ENCODE results near the gene ALG8. TPM values are rescaled to one million over a fixed set of nuclear protein-coding genes. Genes with fewer than 3 reads are reported as not detected.
A peak's percentile ranks its signal among the peaks of the same experiment; 100 is the strongest.

The ALG8 gene
- total and polyA plus RNA-seq, 2 experiments from 2014 or later: 38.4 to 74.1 TPM

- Histone ChIP-seq H3K27me3 (no peaks in the 10 kb centered on the region), H3K9me3 (ENCODE audit: low read depth) (no peaks in the 10 kb centered on the region), H3K27ac (peak overlapping the region; percentile 91), H3K4me3 (no peak overlapping the region), H3K4me1 (ENCODE audit: low read depth) (peaks cover 36% of the 10 kb centered on the region), H3K36me3 (peaks cover 4% of the 10 kb centered on the region)
- DNase-seq (ENCODE audit: low read depth in 1 of 2, low spot score in 1 of 2): no peak
- no peak for TF ChIP-seq CTCF (IDR thresholded peaks at IDR 0.05; ENCODE audit: low read depth, low read length)
Measured at GRCh38 chr11:78170874-78171549, 31.6 kb upstream of the ALG8 start.

- Histone ChIP-seq H3K27me3 (no peaks in the 10 kb centered on the region), H3K4me1 (ENCODE audit: low read depth) (peaks cover 36% of the 10 kb centered on the region), H3K4me3 (no peak overlapping the region), H3K36me3 (peaks cover 4% of the 10 kb centered on the region), H3K9me3 (ENCODE audit: low read depth) (no peaks in the 10 kb centered on the region), H3K27ac (peak overlapping the region; percentile 91)
- no peak for TF ChIP-seq CTCF (IDR thresholded peaks at IDR 0.05; ENCODE audit: low read depth, low read length)
- DNase-seq (ENCODE audit: low read depth in 1 of 2, low spot score in 1 of 2): no peak
Measured at GRCh38 chr11:78170413-78170812, 31.0 kb upstream of the ALG8 start.

GRCh38 chr11:78168539-78169477 lies 29.4 kb upstream of the ALG8 start:
- TF ChIP-seq CTCF (IDR thresholded peaks at IDR 0.05; ENCODE audit: low read depth, low read length): no peak
- peak; percentile 82 to 96 for DNase-seq (ENCODE audit: low read depth in 1 of 2, low spot score in 1 of 2)
- no peaks in the 10 kb centered on the region for H3K27me3 ChIP-seq
- peaks cover 40% of the 10 kb centered on the region for H3K4me1 ChIP-seq (ENCODE audit: low read depth)
- H3K4me3 ChIP-seq: no peak overlapping the region
- peak overlapping the region; percentile 91 for H3K27ac ChIP-seq
- peaks cover 3% of the 10 kb centered on the region for H3K36me3 ChIP-seq
- no peaks in the 10 kb centered on the region for H3K9me3 ChIP-seq (ENCODE audit: low read depth)

GRCh38 chr11:78166855-78167469 lies 27.5 kb upstream of the ALG8 start:
- Histone ChIP-seq H3K4me3 (no peak overlapping the region), H3K27ac (peak overlapping the region; percentile 91), H3K36me3 (no peaks in the 10 kb centered on the region), H3K9me3 (ENCODE audit: low read depth) (no peaks in the 10 kb centered on the region), H3K27me3 (no peaks in the 10 kb centered on the region), H3K4me1 (ENCODE audit: low read depth) (peaks cover 51% of the 10 kb centered on the region)
- TF ChIP-seq CTCF (IDR thresholded peaks at IDR 0.05; ENCODE audit: low read depth, low read length): no peak
- DNase-seq (ENCODE audit: low read depth in 1 of 2, low spot score in 1 of 2): peak; percentile 58 to 66

GRCh38 chr11:78164471-78164870 lies 25.0 kb upstream of the ALG8 start:
- Histone ChIP-seq H3K4me1 (ENCODE audit: low read depth) (peaks cover 44% of the 10 kb centered on the region), H3K27me3 (no peaks in the 10 kb centered on the region), H3K36me3 (no peaks in the 10 kb centered on the region), H3K4me3 (no peak overlapping the region), H3K9me3 (ENCODE audit: low read depth) (no peaks in the 10 kb centered on the region), H3K27ac (no peak overlapping the region)
- no peak for DNase-seq (ENCODE audit: low read depth in 1 of 2, low spot score in 1 of 2)
- TF ChIP-seq CTCF (IDR thresholded peaks at IDR 0.05; ENCODE audit: low read depth, low read length): no peak
